ENCODE results near the gene HNRNPA3.
A peak's percentile ranks its signal among the peaks of the same experiment; 100 is the strongest.

Gene HNRNPA3

GRCh38 chr2:177262092-177262491 lies 49.5 kb downstream of the HNRNPA3 start (continued):
- TF ChIP-seq ZNF791 (tag by site-specific recombination; IDR thresholded peaks at IDR 0.05) (no peak), ZNF221 (tag by site-specific recombination; IDR thresholded peaks at IDR 0.05; ENCODE audit: borderline replicate concordance) (no peak), ZNF670 (tag by site-specific recombination; IDR thresholded peaks at IDR 0.05; ENCODE audit: low read depth) (no peak), ZNF214 (tag by site-specific recombination; IDR thresholded peaks at IDR 0.05; ENCODE audit: borderline replicate concordance) (no peak), OSR2 (tag by site-specific recombination; IDR thresholded peaks at IDR 0.05) (no peak)
- TF ChIP-seq, protein P1, sequence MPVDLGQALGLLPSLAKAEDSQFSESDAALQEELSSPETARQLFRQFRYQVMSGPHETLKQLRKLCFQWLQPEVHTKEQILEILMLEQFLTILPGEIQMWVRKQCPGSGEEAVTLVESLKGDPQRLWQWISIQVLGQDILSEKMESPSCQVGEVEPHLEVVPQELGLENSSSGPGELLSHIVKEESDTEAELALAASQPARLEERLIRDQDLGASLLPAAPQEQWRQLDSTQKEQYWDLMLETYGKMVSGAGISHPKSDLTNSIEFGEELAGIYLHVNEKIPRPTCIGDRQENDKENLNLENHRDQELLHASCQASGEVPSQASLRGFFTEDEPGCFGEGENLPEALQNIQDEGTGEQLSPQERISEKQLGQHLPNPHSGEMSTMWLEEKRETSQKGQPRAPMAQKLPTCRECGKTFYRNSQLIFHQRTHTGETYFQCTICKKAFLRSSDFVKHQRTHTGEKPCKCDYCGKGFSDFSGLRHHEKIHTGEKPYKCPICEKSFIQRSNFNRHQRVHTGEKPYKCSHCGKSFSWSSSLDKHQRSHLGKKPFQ (tag by site-specific recombination; IDR thresholded peaks at IDR 0.05), result 0 out of 2 replicates have a peak, but pooled peaks have one; percentile 28

GRCh38 chr2:177262958-177263450 lies 50.4 kb downstream of the HNRNPA3 start:
- ChIA-PET CTCF (interaction anchor here (0.5 to 2.8 kb wide), 28 partner anchors 9 to 733 kb away, joined by 3 to 25 read pairs (median 4); no protein-coding TSS in a partner anchor), POLR2A (interaction anchor here (0.7 to 3.2 kb wide), 13 partner anchors 8 to 129 kb away, joined by 3 to 23 read pairs (median 8); partner anchors contain the start of gene HNRNPA3)
- no peaks in the 10 kb centered on the region for H3K9me3 ChIP-seq (ENCODE audit: control insufficient read depth, insufficient read depth, low read depth, low read length)
- peak overlapping the region; percentile 95 for H3K4me3 ChIP-seq (ENCODE audit: low read depth, low read length)
- H3K27ac ChIP-seq (ENCODE audit: extremely low read depth, low read depth, low read length), result 0 out of 2 replicates have a peak overlapping the region, but pooled peaks have one; percentile 26
- peaks cover 12% of the 10 kb centered on the region for H3K4me1 ChIP-seq (ENCODE audit: control insufficient read depth, insufficient read depth, low read length)
- no peak for TF ChIP-seq TCF7L2 (IDR thresholded peaks at IDR 0.05; ENCODE audit: borderline replicate concordance, low read depth, low read length)
- TF ChIP-seq, protein P2, sequence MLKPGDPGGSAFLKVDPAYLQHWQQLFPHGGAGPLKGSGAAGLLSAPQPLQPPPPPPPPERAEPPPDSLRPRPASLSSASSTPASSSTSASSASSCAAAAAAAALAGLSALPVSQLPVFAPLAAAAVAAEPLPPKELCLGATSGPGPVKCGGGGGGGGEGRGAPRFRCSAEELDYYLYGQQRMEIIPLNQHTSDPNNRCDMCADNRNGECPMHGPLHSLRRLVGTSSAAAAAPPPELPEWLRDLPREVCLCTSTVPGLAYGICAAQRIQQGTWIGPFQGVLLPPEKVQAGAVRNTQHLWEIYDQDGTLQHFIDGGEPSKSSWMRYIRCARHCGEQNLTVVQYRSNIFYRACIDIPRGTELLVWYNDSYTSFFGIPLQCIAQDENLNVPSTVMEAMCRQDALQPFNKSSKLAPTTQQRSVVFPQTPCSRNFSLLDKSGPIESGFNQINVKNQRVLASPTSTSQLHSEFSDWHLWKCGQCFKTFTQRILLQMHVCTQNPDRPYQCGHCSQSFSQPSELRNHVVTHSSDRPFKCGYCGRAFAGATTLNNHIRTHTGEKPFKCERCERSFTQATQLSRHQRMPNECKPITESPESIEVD (tag by site-specific recombination; IDR thresholded peaks at IDR 0.05), result 0 out of 2 replicates have a peak, but pooled peaks have one; percentile 24
- TF ChIP-seq PRDM1 (tag by site-specific recombination; IDR thresholded peaks at IDR 0.05), result peak; percentile 67; the same call in 1 of the 2 replicates
- peaks cover 0 to 3% of the 10 kb centered on the region in 2 experiments; a peak in 1 of 3 replicates for H3K36me3 ChIP-seq (ENCODE audit: control insufficient read depth in 2 of 2, insufficient read depth in 1 of 2, low read length in 2 of 2)

GRCh38 chr2:177263451-177264208 lies 51.0 kb downstream of the HNRNPA3 start:
- peak overlapping the region; percentile 95 for H3K4me3 ChIP-seq (ENCODE audit: low read depth, low read length)
- no peaks in the 10 kb centered on the region for H3K36me3 ChIP-seq (ENCODE audit: control insufficient read depth in 2 of 2, insufficient read depth in 1 of 2, low read length in 2 of 2)
- H3K9me3 ChIP-seq (ENCODE audit: control insufficient read depth, insufficient read depth, low read depth, low read length), result no peaks in the 10 kb centered on the region
- peak overlapping the region; percentile 96 for H3K27ac ChIP-seq (ENCODE audit: extremely low read depth, low read depth, low read length)
- H3K4me1 ChIP-seq (ENCODE audit: control insufficient read depth, insufficient read depth, low read length), result peaks cover 12% of the 10 kb centered on the region
- CTCF ChIA-PET, result interaction anchor here (0.6 to 2.8 kb wide), 33 partner anchors 10 to 1136 kb away, joined by 3 to 25 read pairs (median 4); no protein-coding TSS in a partner anchor
- POLR2A ChIA-PET, result interaction anchor here (0.6 to 3.2 kb wide), 17 partner anchors 9 to 465 kb away, joined by 3 to 23 read pairs (median 4); partner anchors contain the start of gene HNRNPA3
- TF ChIP-seq ZNF670 (tag by site-specific recombination; IDR thresholded peaks at IDR 0.05; ENCODE audit: low read depth), result no peak
- TF ChIP-seq KLF9 (tag by site-specific recombination; IDR thresholded peaks at IDR 0.05; ENCODE audit: low read depth), result peak; percentile 46
- TF ChIP-seq ZNF362 (tag by site-specific recombination; IDR thresholded peaks at IDR 0.05), result peak; percentile 56; the same call in 1 of the 2 replicates
- TF ChIP-seq ZNF274 (IDR thresholded peaks at IDR 0.05; ENCODE audit: low read length), result no peak
- no peak for TF ChIP-seq ZNF274 (tag by site-specific recombination; IDR thresholded peaks at IDR 0.05; ENCODE audit: borderline replicate concordance)
- TF ChIP-seq PRDM2 (tag by site-specific recombination; IDR thresholded peaks at IDR 0.05; ENCODE audit: borderline replicate concordance), result no peak
- 0 out of 2 replicates have a peak, but pooled peaks have one; percentile 52 for TF ChIP-seq KLF1 (tag by site-specific recombination; IDR thresholded peaks at IDR 0.05)
- TF ChIP-seq YY1 (tag by site-specific recombination; IDR thresholded peaks at IDR 0.05), result peak; percentile 65
- peak; percentile 67; the same call in 1 of the 2 replicates for TF ChIP-seq KLF10 (tag by site-specific recombination; IDR thresholded peaks at IDR 0.05)
- no peak for TF ChIP-seq ZNF112 (tag by site-specific recombination; IDR thresholded peaks at IDR 0.05)
- TF ChIP-seq ZNF324 (tag by site-specific recombination; IDR thresholded peaks at IDR 0.05), result peak; percentile 92
- no peak for TF ChIP-seq ZNF585B (tag by site-specific recombination; IDR thresholded peaks at IDR 0.05)
